Measurements from ENCODE around the gene FAM174C.

Gene FAM174C

DNA sequence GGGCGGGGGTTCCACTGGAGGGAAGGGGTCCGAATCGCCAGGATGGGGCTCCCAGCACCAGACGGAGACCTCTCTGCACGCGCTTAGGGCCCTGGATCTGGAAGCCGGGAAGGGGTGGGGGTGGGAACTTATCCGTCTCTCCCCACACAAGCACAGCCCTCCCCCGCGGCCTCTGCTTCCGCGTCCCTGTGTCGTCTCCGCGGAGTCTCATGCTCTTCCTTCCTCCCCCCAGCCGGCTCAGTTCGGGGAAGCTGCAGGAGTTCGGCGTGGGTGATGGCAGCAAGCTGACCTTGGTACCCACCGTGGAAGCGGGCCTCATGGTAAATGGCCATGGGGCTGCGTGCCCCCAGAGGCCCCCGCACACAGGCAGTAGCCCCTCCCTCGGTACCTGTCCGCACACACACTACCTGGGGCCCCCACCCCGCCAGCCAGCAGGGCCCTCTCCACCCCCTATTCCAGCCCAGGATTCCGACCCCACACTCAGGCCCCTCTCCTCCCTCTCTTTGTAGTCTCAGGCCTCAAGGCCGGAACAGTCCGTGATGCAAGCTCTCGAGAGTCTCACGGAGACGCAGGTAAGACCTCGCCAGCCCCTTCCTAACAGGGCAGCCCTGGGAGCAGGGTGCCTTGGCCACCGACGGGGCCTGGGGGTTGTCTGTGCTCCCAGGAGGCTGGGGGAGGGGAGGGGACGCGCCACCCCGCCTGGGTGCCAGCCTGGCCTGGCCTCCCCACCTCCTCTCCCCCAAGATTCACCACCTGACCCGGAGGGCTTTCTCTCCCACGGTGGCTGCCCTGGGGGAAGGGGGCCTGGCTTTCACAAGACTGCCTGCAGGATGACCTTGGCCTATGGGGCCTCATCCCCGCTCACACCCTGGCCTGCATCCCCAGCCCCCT lies 23.8 kb upstream of the FAM174C start:
- peak; percentile 67 for DNase-seq

DNA sequence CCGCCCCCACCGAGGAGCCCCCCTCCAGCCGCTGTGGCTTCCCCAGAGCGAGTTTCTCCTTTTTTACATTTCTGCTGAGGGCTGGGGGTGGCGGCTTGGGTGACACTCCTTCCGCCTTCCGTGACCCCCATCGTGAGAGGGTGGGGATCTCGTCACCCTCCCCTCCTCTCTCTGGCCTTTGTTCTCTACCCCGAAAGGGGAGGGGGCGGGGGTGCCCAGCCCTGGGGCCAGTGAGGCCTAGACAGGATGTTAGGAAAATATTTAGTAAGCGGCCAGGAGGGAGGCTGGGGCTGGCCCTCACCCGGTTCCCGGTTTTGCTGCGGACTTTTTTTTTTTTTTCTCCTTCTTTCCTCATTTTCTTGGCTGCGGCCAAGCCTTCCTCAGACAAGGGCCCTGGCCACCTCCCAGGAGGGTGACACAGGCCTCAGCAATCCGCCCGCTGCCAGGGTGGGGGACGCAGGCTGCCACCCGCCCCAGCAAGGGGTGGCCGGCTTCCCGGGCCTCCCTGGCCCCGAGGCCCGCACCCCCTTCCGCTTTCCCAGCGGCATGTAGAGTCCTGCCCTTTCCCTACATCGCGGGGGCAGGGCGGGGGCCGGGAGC lies 23.0 kb upstream of the FAM174C start:
- DNase-seq, result peak; percentile 93

DNA sequence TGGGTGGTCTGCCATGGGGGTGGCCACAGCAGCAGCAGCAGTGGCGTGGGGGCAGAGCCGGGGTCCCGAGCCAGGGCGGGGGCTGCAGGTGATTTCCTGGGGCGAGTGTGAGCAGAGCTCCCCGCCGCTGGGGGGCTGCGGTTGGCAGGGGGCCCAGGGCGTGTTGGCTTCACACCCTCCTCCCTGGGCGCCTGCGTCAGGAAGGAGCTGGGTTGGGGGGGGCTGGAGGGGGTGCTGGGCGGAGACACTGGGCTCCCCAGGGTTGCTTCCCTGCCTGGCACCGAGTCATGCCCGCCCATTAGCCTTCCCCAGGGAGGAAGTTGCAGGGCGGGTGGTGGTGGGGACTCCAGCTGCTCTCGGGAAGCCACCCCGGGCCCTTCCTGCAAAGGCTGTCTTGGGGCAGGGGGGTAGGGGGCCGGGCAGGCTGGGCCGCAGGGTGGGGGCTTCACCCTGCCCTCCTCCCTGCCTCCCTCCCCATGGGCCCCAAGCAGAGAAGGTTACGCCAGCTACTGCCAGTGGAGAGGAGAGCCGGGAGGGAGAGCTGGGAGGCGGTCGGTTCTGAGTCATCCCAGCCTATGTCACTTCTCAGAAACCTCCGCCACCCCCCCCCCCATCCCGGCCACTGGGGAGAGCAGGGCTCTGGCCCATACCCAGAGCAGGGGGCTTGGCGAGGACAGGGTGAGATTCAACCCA lies 22.4 kb upstream of the FAM174C start:
- peak; percentile 97 for DNase-seq

DNA sequence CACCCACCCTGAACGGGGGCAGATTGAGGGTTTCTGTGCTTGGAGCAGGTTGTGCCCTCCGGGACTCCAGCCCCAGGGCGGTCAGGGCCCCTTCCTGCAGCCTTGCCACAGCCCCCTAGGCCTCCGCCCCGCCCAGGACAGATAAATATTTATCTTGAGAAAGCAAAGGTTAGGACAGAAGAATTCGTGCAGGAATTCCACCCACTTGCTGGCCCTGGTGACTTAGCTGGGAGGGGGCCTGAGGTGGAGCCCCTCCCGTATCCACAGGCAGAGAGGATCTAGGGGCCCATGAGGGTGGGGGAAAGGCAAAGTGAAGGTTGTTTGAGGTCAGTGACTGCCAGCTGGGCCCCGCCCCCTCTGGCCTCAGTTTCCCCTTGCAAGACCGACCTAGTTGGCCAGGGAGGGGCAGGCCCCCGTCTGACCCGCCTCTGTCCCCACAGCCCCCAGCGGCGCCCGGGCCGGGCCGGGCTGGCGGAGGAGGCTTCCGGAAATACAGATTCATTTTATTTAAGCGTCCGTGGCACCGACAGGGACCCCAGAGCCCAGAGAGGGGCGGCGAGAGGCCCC lies 21.7 kb upstream of the FAM174C start:
- peak; percentile 74 for DNase-seq

DNA sequence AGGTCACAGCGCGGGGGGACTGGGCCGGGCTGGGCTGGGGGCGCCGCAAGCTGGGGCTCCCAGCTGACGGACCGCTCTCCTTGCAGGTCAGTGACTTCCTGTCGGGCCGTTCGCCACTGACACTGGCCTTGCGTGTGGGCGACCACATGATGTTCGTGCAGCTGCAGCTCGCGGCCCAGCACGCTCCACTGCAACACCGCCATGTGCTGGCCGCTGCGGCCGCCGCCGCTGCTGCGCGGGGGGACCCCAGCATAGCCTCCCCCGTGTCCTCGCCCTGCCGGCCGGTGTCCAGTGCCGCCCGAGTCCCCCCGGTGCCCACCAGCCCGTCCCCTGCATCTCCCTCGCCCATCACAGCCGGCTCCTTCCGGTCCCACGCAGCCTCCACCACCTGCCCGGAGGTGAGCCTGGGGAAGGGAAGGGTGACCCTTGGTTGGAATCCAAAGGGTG lies 21.2 kb upstream of the FAM174C start:
- no peak for DNase-seq

DNA sequence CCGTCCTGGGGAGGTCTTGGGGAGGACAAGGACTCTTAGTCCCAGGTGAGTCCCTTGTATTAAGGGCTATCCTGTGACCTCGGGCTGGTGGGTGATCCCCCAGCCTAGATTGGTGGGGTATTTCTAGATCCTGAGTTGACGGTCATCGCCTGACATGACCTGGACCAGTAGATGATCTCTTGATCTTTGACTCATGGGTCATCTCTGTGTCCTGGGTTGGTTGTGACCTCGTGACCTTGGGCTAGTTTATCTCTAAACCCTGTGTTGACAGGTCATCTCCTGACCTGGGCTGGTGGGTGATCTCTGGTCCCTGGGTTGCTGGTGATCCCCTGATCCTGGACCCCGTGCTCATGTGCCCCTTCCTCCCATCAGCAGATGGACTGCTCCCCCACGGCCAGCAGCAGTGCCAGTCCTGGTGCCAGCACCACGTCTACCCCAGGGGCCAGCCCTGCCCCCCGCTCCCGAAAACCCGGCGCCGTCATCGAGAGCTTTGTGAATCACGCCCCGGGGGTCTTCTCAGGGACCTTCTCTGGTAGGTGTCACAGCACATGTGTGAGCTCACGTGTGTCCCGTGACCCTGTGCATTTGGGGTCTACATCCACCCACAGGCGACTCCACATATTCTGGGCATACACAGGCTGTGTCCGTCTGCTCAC lies 20.7 kb upstream of the FAM174C start:
- no peak for DNase-seq

DNA sequence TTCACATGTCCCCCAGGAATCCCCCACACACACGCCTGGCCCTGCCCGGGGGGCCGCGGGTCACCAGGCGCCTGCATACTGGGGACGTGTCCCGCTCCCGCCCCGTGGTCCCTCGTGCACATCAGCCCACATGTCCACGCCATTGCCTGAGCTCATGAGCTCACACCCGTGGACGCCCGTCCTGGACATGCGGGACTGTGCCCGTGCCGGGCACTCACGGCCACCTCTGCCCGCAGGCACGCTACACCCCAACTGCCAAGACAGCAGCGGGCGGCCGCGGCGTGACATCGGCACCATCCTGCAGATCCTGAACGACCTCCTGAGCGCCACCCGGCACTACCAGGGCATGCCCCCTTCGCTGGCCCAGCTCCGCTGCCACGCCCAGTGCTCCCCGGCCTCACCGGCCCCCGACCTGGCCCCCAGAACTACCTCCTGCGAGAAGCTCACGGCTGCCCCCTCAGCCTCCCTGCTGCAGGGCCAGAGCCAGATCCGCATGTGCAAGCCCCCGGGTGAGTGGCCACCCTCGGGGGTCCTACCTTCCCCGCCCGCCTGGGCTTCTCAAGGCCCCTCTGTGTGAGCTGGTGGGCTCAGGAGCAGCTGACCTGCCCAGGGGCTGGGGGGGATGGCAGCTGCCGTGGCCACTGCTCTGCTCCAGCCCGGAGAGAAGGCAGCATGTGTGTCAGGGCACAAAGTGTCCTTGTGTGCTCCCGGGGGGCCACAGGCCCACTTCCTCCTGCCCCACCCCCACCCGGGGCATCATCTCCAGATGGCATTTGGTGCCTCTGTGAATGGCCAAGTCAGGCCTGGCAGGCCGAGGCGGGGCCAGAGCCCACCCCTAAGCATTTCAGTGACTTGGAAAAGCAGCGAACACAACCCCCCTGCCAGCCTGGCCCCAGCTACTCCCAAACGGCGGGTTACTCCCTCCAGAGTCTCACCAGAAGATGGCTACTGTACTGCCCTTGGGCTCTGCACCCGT lies 19.9 kb upstream of the FAM174C start:
- no peak for DNase-seq

DNA sequence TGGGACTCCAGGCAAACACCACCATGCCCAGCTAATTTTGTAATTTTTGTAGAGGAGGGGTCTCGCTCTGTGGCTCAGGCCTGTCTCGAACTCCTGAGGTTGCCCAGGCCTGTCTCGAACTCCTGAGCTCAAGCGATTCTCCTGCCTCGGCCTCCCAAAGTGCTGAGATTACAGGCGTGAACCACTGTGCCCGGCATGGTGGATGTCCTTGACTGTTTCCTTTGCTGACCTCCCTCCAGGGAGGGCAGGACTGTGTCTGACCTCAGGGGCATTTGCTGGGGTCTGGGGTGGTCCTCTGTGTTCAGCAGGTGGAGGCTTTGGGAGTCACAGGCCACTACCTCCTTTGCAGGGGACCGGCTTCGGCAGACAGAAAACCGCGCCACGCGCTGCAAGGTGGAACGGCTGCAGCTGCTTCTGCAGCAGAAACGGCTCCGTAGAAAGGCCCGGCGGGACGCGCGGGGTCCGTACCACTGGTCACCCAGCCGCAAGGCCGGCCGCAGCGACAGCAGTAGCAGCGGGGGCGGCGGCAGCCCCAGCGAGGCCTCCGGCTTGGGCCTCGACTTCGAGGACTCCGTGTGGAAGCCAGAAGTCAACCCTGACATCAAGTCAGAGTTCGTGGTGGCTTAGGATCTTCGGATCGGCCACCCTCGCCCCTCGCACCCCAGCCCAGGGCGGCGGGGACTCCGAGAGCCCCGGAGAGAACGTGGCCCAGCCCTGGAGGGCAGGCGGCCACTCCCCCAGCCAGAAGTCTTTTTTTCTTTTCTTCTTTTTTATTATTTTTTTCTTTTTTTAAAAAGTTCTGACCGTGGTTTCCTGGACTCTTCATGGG lies 18.5 kb upstream of the FAM174C start:
- no peak for DNase-seq

DNA sequence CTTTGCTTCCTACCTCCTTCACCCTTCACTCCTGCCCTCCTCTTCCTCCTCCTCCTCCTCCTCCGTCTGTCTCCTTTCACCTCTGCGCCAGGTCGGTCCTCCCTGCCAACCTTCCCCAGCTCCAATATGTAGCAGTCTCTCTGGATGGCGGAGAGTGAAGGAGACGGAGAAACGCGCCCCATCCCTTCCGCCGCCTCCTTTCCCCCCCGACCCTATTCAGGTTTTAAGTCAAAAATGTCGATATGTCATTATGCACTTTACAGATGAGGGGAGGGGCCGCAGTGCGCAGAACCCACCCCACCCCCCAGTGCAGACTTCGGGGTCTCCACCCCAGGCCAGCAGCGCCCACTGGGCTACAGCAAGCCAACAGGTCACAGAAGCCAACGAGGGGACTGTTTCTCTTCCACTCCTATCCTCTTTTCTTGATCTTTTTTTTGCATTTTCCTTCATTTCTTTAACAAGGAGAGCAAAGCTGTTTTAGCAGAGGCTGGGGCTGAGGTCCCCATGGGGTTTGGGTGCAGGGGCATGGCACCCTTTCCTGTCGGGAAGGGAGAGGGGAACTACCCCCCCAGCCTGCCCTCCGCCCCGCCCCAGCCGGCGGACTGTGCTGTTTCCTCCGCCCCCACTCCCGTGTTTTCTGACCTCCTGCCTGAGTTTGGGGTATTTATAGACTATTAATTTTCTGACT lies 17.7 kb upstream of the FAM174C start:
- no peak for DNase-seq

DNA sequence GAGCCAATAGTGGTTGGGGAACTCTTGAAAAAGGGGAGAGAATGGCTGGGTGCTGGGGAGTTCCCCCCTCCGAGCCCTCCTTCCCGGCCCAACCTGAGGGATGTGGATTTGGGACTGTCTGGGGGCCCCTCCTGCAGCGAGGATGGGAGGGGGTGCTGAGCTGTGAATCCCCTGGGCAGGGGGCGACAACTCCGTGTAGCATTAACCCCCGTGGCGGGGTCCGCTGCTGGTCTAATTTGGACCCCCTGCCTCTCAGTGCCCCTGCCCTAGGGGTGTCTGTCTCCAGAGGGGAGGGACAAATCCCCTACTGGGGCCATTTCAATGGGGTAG lies 17.2 kb upstream of the FAM174C start:
- no peak for DNase-seq

DNA sequence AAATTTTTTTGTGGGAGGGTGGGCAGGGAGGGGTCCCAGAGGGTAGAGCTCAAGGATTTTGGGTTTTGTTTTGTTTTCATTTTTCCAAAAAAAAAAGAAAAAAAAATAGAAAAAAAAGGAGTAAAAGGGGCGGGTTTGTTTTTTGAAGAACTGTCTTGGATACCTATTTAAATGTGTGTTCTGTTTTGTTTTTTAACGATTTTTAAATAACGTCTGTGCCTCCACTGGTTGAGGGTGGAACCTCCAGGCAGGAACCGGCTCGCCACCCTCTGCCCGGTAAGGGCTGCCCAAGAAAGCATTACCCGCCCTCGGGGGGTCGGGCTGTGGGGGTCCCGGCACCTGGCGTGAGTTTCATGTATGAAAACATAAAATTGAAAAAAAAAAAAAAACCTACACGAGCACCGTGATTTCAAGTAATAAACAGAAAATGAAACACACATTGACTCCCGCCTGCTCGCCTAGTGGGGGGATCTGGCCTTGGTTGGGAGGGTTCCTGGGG lies 16.6 kb upstream of the FAM174C start:
- no peak for DNase-seq

DNA sequence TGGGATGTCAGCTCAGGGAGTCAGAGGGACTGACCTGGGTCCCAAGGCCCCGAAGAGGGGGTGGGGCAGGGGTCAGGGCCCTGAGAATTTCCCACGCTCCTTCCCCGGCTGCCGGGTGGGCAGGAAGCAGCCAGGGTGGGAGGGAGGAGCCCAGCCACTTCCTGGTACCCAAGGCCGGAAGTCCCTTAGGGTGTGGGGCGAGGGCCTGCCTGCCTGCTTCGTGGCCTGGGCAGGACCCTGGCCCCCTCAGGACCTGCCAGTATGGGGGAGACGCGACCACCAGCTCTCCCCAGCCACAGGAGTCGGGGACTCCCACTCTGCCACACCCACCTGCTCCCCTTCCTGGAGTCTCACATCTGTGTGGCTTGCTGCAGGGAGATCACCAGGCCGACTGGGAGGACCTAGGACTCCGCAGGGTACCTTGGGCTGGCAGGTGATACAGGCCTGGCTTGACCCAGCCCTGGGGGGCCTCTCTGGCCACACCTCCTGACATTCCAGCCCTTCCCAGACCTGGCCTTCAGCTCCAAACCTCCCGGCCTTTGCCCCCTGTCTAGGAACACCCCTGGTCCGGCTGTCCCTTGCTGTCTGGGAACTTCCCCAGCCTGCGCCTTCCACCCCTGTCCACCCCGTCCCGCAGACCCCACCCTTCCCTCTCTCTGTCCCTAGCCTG lies 16.0 kb upstream of the FAM174C start:
- peak; percentile 68 for DNase-seq

DNA sequence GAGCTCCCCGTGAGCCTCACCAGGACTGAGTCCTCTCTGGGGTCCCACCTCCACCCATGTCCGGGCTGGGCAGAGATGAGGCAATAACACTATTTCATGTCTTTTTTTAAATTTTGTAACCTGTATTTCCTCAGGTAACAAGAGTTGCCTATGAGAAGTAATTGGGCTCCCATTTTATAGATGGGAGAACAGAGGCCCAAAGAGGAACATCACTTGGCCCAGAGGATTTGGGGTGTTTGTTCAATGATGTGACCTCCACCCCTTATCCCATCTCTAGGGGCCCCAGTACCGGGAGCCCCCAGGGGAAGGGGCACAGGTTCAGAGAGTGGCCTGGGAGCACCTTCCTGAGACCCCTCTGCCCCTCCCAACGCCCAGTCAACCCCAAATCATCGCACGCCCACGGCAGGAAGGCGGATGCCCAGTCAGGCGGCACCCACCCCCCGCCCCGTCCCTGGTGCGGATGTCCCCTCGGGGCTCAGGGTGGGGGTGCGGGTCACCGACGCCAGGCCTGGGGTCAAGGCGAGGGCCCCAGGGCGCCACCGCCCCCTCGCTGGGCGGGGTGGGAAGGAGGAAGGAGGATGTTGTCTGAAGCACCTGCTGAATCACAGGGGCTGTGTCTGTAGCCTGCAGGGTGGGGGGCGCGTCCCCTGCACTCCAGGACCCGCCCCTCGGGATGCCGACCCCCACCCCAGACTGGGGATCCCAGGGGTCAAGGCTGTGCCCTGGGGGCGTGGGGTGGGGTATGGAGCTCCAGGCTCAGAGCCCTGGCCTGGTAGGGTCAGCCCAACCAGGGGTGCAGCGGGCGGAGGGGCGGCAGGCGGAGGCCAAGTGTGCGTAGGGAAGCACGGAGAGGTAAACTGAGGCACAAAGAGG lies 15.2 kb upstream of the FAM174C start:
- DNase-seq, result no peak

DNA sequence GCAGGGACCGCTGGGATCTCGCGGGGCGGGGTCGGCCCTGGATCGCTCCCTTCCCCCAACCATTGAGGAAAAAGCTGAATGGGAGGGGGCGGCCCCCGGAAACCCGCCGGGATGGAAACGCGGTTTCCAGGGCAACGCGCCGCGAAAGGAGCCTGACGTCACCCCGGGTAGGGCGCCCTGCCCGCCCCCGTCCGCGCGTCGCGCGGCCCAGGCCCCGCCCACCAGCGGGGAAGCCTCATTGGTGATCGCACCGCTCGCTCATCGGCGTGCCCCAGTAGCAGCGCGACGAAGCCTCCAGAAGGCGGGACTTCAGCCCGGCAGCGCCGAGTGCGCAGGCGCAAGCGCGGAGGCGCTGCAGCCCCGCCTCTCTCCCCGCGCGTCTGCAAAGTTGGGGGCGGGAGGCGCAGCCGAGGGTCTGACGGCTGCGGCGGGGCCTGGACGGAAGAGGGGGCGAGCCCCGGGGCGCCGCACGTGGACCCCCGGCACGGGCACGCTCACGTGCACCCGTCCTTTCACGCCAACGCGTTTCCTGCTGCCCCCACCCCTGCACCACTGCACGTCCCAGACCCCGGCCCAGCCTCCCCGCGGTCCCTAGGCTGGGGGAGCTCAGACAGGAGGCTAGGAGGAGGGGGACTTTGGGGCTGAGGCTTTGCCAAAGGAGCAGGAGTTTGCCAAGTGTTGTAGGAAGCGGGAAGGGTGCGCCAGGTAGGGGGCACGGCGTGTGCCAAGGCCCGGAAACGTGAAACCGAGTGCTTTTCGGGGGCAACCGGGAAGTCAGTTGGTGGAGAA lies 14.4 kb upstream of the FAM174C start:
- DNase-seq, result peak; percentile 97

DNA sequence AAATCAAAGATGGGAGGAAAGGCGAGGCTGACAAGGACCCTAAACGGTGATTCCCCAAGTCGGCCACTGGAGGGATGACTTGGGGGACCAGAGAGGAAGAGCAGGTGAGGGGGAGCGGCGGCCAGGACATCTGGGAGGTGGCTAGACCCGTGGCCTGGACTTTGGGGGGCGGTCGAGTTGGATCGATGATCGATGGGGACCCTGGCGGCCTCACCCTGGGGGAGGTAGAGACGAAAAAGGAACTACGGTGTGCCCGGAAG lies 13.9 kb upstream of the FAM174C start:
- no peak for DNase-seq

DNA sequence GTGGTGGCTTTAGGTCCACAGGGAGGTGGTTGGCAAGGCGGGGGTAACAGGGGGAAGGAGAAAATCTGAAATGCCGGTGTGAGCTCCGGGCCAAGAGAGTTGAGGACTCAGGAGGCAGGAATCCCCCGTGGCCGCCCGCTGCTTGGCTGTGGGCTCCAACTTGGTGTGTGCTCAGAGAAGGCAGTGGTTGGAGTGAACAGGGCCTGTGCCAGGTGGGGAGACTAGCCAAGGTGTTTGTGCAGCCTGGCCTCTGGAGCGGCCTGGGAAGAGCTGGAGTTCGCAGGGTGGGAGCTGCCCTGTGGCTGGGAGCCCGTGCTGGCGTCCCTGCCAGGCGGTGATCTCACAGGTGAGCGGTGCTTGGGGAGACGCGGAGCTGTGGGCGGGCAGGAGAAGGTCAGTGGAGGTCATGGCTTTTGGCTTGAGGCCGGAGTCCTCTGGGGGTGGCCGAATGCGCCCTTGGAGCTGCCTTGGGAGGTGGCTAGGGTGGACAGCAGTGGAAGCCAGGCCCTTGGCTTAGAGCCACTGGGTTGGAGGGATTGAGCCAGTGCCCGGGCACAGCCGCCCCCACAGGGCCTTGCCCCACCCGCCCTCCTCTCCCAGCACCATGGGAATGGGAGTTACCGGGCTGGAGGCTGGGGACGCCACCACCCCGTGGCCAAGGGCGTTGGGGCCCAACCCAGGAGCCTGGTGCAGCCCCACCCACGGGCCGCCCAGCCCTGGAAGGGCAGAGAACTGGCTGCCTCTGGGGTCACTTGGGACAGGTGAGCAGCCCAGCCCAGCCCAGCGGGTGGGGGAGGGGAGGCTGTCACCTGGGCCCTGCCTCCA lies 13.3 kb upstream of the FAM174C start:
- no peak for DNase-seq

DNA sequence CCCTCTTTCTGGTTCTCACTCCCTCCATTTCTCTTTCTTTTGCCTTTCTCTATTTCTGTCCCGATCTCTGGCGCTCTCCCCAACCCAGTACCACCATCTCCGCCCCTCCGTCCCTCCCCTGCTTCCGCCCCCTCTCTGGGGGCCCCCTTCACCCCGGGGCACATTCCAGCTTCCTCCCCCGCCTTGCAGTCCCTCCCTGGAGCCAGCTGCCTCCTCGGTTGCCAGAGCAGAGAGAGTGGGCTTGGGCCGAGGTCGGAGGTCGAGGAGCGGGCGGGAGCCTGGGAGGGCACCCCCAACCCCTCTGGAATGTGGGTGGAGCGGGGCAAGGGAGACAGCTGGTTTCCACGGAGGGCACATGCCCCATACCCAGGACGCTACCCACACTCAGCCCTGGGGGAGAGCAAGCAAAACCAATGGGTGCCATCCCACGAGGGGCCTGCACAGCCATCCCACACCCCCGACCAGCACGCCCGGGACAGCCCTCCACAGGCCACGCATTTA lies 12.7 kb upstream of the FAM174C start:
- no peak for DNase-seq
